Upper lobe of right lung (tissue), 1 donor: ENCODE measurements around the gene KRTAP29-1. TPM values are rescaled to one million over a fixed set of nuclear protein-coding genes. Genes with fewer than 3 reads are reported as not detected.

Source experiments
- ATAC-seq: fragments of 200-7000 bp; cut with Tn5 transposase; one replicate; pipeline ENCODE4 v1.9.1; 2020; ENCODE audit warnings: mild to moderate bottlenecking, moderate library complexity
- DNase-seq: peaks from one replicate; pipeline ENCODE4 v3.0.0-alpha.2; 2020
- H3K27ac ChIP-seq: fragments of 200-600 bp; one replicate; pipeline ENCODE4 v1.8.0; 2022
- H3K27me3 ChIP-seq: fragments of 200-600 bp; one replicate; pipeline ENCODE4 v1.8.0; 2022; ENCODE audit warnings: mild to moderate bottlenecking
- H3K36me3 ChIP-seq: fragments of 200-600 bp; one replicate; pipeline ENCODE4 v1.8.0; 2022
- H3K4me1 ChIP-seq: fragments of 200-600 bp; one replicate; pipeline ENCODE4 v1.8.0; 2022
- H3K4me3 ChIP-seq: fragments of 200-600 bp; one replicate; pipeline ENCODE4 v1.8.0; 2022; ENCODE audit warnings: mild to moderate bottlenecking
- H3K9me3 ChIP-seq: fragments of 200-600 bp; one replicate; pipeline ENCODE4 v1.8.0; 2022
- CTCF ChIP-seq: fragments of 200-600 bp; IDR thresholded peaks from one replicate; pipeline ENCODE4 v1.8.0; 2022; ENCODE audit warnings: antibody characterized with exemption
- intact Hi-C: fragments of 100-400 bp; cut with DNase I; formaldehyde crosslinking; loops from one replicate; pipeline ENCODE4 v1.11.0; 2022
- total RNA-seq: library from RNA; stranded (reverse); fragmentation: NEBNext Ultra II Directional; extraction: Animal tissue kit (Norgen Biotek cat#: 25700); gene quantifications from one replicate; pipeline ENCODE4 v1.2.1, GENCODE V29; 2021
- donor health status: DM: no; HTN: yes; CAD: no; lungs with severe emphysema.

KRTAP29-1 gene
- total RNA-seq, 1 donor from 2014 or later, result not detected

DNA sequence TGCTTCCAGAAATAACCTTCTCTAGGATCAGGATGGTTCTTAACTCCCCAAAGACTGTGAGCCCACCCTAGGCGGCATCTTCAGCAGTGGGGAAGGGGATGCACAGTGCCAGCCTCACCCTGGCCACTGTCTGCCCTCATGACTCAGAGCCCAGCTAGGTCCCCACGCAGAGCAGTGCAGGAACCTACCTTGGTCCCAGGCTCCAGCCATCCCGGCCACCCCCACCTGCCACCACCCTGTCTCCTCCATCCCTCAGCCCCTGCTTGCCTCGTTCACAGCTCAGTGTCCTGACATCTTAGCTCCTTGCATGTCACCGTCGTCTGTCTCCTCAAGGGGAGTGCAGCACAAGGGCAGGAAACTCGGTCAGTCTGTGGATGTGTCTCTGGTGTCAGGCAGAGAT lies 29.0 kb upstream of the KRTAP29-1 start:
- intact Hi-C loops, result no loop called here
- TF ChIP-seq CTCF, result no peak
- Histone ChIP-seq H3K27me3 (no peaks in the 10 kb centered on the region), H3K9me3 (no peaks in the 10 kb centered on the region), H3K4me3 (no peak overlapping the region), H3K27ac (no peak overlapping the region), H3K36me3 (no peaks in the 10 kb centered on the region), H3K4me1 (no peaks in the 10 kb centered on the region)
- ATAC-seq, result no peak
- no peak for DNase-seq

DNA sequence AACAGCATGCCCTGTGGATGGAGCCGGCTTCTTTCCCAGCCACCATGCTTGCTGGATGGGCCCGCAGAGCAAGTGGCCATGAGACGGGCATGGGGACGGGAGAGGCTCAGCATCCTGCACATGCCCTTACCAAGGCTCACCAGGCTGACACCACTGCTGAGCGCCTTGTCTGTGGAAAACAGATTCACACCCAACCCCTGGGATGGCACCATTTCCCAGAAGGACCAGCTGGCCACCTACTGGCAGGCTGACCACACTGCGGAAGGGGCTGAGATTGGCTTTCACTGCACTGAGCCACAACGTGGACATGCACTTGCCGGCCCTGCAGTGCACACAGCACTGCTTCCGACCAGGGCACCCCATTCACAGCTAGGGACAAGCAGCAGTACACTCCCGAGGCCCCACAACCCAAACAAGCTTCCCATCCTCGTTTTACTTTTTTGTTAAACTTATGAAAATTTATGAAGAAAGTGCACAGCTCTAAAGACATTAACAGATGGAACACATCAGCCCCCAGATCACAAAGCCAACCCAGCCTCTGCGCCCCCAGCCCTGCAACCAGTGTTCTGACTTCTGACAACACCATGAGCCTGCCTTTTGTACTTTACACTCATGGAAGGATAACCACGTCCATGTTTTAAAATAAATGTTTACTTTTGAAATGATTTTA lies 26.8 kb upstream of the KRTAP29-1 start:
- TF ChIP-seq CTCF, result peak; percentile 60
- no peaks in the 10 kb centered on the region for H3K27me3 ChIP-seq
- no peak overlapping the region for H3K4me3 ChIP-seq
- DNase-seq (peak; percentile 73), ATAC-seq (peak; percentile 66)
- no peaks in the 10 kb centered on the region for H3K4me1 ChIP-seq
- H3K27ac ChIP-seq, result no peak overlapping the region
- intact Hi-C loops, result loop anchor here (5.0 kb wide), 1 partner anchor 422 kb away; no protein-coding TSS in a partner anchor
- no peaks in the 10 kb centered on the region for H3K36me3 ChIP-seq
- H3K9me3 ChIP-seq, result no peaks in the 10 kb centered on the region

GRCh38 chr17:41328207-41328606 lies 25.6 kb upstream of the KRTAP29-1 start:
- TF ChIP-seq CTCF, result no peak
- intact Hi-C loops, result loop anchor here (5.0 kb wide), 1 partner anchor 421 kb away; no protein-coding TSS in a partner anchor

DNA sequence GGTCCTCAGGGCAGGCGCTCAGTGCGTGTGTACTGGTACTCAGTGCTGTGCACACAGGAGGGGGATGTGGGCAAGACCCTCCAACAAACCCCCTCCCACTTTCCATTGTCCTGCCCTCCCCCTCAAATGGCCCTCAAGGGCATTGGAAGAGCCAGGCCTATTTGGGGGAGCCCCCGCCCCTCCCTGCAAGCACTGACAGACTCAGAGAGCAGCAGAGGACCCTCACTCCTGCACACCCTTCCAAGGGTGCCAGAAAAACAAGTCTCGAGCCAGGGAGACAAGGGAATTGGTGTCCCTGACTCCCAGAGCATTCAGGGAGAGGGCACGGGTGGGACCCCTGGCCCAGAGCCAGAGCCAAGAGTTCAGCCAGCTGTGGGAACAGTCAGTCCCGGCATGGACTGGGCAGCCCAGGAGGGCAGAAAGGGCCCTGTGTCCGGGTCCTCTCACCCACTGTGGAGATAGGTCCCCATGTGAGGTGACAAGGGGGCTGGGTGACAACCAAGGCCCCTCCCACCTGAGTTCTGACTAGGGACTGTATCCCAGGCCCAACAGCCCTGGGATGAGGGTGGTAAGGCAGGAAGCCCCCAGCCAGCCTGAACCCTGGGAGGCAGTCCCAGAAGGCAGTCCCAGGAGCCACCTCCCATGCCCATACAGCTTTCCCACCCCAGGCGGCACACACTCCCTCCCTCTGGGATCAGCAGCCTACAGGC lies 24.9 kb upstream of the KRTAP29-1 start:
- H3K4me3 ChIP-seq, result no peak overlapping the region
- H3K36me3 ChIP-seq, result no peaks in the 10 kb centered on the region
- DNase-seq (no peak), ATAC-seq (no peak)
- no peaks in the 10 kb centered on the region for H3K9me3 ChIP-seq
- no peaks in the 10 kb centered on the region for H3K4me1 ChIP-seq
- intact Hi-C loops, result loop anchor here (5.0 kb wide), 1 partner anchor 420 kb away; no protein-coding TSS in a partner anchor
- no peak for TF ChIP-seq CTCF
- no peaks in the 10 kb centered on the region for H3K27me3 ChIP-seq
- no peak overlapping the region for H3K27ac ChIP-seq

More at GRCh38 chr17:41328207-41328606, 25.6 kb upstream of the KRTAP29-1 start:
- Histone ChIP-seq H3K4me3 (no peak overlapping the region), H3K27ac (no peak overlapping the region), H3K9me3 (no peaks in the 10 kb centered on the region), H3K27me3 (no peaks in the 10 kb centered on the region), H3K36me3 (no peaks in the 10 kb centered on the region), H3K4me1 (no peaks in the 10 kb centered on the region)
- DNase-seq (no peak), ATAC-seq (no peak)

DNA sequence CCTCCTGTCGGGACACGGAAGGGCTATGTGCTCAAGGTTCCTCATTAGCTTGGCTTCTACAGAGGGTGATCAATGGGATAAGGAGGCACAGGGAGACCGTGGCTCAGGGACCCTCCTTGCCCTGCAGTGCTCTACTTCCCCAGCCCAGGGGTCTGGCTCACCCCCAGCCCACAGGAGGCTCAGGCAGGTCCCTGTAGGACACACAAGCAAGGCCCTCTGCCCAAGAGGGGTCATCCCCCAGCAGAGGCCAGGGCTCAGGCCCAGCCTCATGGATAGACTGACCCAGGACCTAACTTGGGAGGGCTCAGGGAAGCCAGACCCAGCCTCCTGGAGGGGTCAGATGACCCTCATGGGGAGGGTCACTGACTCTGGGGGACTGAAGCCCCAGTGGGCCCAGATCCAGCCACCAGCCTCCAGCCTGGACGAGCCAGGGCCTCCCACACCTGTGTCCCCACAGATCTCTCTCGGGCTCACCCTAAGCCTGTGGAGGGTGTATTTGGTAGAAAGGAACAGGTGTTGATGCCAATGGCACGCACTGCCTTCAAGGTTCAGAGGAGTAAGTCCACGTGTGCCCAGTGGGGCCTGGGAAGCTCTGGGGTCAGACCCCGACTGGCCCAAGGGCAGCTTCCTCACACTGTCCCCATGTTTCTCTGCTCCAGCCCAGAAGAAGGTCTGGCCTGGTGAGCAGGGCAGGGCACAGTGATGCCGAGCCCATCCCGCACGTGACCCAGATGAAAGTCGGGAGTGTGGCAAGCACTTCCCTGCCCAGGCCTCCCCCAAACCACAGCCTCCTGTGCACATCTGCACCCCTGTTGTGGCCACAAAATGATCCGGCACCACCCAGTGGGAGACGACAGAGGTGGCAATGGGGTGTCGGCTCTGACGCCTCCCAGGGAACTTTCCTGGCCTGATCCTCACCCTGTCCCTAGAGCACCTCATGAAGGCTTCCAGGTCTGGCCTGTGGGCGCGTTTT lies 23.8 kb upstream of the KRTAP29-1 start:
- intact Hi-C loops, result loop anchor here (5.0 kb wide), 1 partner anchor 419 kb away; no protein-coding TSS in a partner anchor
- no peak for ATAC-seq
- Histone ChIP-seq H3K27ac (no peak overlapping the region), H3K9me3 (no peaks in the 10 kb centered on the region), H3K4me1 (no peaks in the 10 kb centered on the region), H3K36me3 (no peaks in the 10 kb centered on the region), H3K27me3 (no peaks in the 10 kb centered on the region), H3K4me3 (no peak overlapping the region)
- DNase-seq, result no peak
- no peak for TF ChIP-seq CTCF
